Sciatic nerve (tissue), 2 donors: ENCODE data around the gene PTPRN2. TPM values are rescaled to one million over a fixed set of nuclear protein-coding genes. Genes with fewer than 3 reads are reported as not detected.
A peak's percentile ranks its signal among the peaks of the same experiment; 100 is the strongest.

Experiments
- ATAC-seq: fragments of 200-7000 bp; cut with Tn5 transposase; one replicate; pipeline ENCODE4 v1.9.1; 2020; ENCODE audit warnings: mild to moderate bottlenecking, moderate library complexity
- DNase-seq: peaks from one replicate; pipeline ENCODE4 v3.0.0-alpha.2; 2020; ENCODE audit warnings: low spot score
- intact Hi-C: fragments of 100-400 bp; cut with DNase I; formaldehyde crosslinking; loops from one replicate; pipeline ENCODE4 v1.14.2; 2022
- total RNA-seq: library from RNA; stranded (reverse); fragmentation: NEBNext Ultra II Directional; extraction: Animal tissue kit (Norgen Biotek cat#: 25700); gene quantifications from one replicate; pipeline ENCODE4 v1.2.1, GENCODE V29; 2021
- donor health status: DM: no; HTN: no; CAD: no.
- donor health status: DM: no; HTN: no; CAD: no.

Gene PTPRN2
- total RNA-seq, 1 donor from 2014 or later = 12.7 TPM

- DNase-seq (no peak), ATAC-seq (no peak)
These were observed 999.6 kb downstream of the PTPRN2 start for GRCh38 chr7:157587805-157588560.

GRCh38 chr7:157587051-157587804, 1000.4 kb downstream of the PTPRN2 start:
- no peak for ATAC-seq
- DNase-seq = peak; percentile 34
- intact Hi-C loops = no loop called here

More at GRCh38 chr7:157587805-157588560, 999.6 kb downstream of the PTPRN2 start:
- intact Hi-C loops = no loop called here

- intact Hi-C loops = no loop called here
- DNase-seq = no peak
- no peak for ATAC-seq
These were observed 1001.1 kb downstream of the PTPRN2 start for GRCh38 chr7:157586426-157586955.

GRCh38 chr7:157585113-157585861, 1002.3 kb downstream of the PTPRN2 start:
- intact Hi-C loops = no loop called here
- DNase-seq (peak; percentile 43), ATAC-seq (no peak)

- no peak for DNase-seq
- ATAC-seq = no peak
- intact Hi-C loops = no loop called here
These were observed 1003.2 kb downstream of the PTPRN2 start for GRCh38 chr7:157584420-157584819.

- DNase-seq (peak; percentile 33), ATAC-seq (no peak)
- intact Hi-C loops = no loop called here
These were observed 1005.9 kb downstream of the PTPRN2 start for GRCh38 chr7:157581740-157582139.

- intact Hi-C loops = no loop called here
- no peak for ATAC-seq
- no peak for DNase-seq
These were observed 1007.3 kb downstream of the PTPRN2 start for GRCh38 chr7:157580324-157580723.

GRCh38 chr7:157579425-157579824, 1008.2 kb downstream of the PTPRN2 start:
- no peak for ATAC-seq
- intact Hi-C loops = no loop called here
- DNase-seq = no peak

- DNase-seq (no peak), ATAC-seq (no peak)
- intact Hi-C loops = no loop called here
These were observed 1009.8 kb downstream of the PTPRN2 start for GRCh38 chr7:157577796-157578339.

- DNase-seq = no peak
- ATAC-seq = no peak
- intact Hi-C loops = no loop called here
These were observed 1010.6 kb downstream of the PTPRN2 start for GRCh38 chr7:157577061-157577460.

- ATAC-seq (no peak), DNase-seq (no peak)
- intact Hi-C loops = no loop called here
These were observed 1011.2 kb downstream of the PTPRN2 start for GRCh38 chr7:157576415-157576814.

- ATAC-seq (no peak), DNase-seq (no peak)
- intact Hi-C loops = no loop called here
These were observed 1011.8 kb downstream of the PTPRN2 start for GRCh38 chr7:157575777-157576176.

- no peak for ATAC-seq
- intact Hi-C loops = no loop called here
- DNase-seq = no peak
These were observed 1012.6 kb downstream of the PTPRN2 start for GRCh38 chr7:157574914-157575586.

GRCh38 chr7:157574120-157574825, 1013.4 kb downstream of the PTPRN2 start:
- DNase-seq = no peak
- no peak for ATAC-seq
- intact Hi-C loops = no loop called here

- DNase-seq = no peak
- intact Hi-C loops = no loop called here
- no peak for ATAC-seq
These were observed 1014.4 kb downstream of the PTPRN2 start for GRCh38 chr7:157573244-157573643.

GRCh38 chr7:157572622-157573021, 1015.0 kb downstream of the PTPRN2 start:
- intact Hi-C loops = no loop called here
- no peak for DNase-seq
- ATAC-seq = no peak

- no peak for ATAC-seq
These were observed 1017.0 kb downstream of the PTPRN2 start for GRCh38 chr7:157570531-157571200.

GRCh38 chr7:157569967-157570366, 1017.7 kb downstream of the PTPRN2 start:
- intact Hi-C loops = no loop called here
- no peak for ATAC-seq
- no peak for DNase-seq

More at GRCh38 chr7:157570531-157571200, 1017.0 kb downstream of the PTPRN2 start:
- intact Hi-C loops = no loop called here
- DNase-seq = no peak
